Limb (tissue), 2 donors: ENCODE data around the gene FBXW9.
"Not testable (repeated sequence)": the region's sequence is repeated elsewhere in the genome, so short reads cannot be mapped to it uniquely, and the experiment has no call there.

Experiments
- DNase-seq, 2 donors: peaks; one replicate each; pipeline ENCODE4 v3.0.0-alpha.2; 2016; ENCODE audit errors: extremely low spot score in 2 of 2

FBXW9 gene

DNA sequence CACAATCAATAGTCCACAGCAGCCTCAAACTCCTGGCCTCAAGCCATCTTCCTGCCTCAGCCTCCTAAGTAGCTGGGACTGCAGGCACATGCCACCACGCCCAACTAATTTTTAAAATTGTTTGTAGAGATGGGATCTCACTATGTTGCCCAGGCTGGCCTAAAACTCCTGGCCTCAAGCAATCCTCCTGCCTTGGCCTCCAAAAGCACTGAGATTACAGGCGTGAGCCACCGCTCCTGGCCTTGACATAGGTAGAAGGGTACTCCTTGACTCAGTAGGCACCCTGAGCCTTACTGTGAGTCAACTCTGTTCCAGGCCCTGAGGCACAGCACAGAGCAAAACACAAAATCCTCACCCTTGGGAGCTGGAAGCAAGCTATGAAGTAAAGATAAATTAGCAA lies 19.5 kb upstream of the FBXW9 start:
- no peak for DNase-seq

- no peak for DNase-seq
Observed at GRCh38 chr19:12715102-12715501, 18.7 kb upstream of the FBXW9 start.

DNA sequence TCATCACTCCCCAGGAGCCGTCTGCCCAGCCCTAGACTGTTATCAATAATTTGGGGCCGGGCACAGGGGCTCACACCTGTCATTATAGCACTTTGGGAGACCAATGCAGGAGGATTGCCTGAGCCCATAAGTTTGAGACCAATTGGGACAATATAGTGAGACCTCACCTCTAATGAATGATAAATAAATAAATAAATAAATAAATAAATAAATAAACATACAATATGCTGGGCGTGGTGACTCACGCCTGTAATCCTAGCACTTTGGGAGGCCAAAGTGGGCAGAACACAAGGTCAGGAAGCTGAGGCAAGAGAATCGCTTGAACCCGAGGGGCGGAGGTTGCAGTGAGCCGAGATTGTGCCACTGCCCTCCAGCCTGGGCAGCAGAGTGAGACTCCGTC lies 16.9 kb upstream of the FBXW9 start:
- not testable (repeated sequence) for DNase-seq

- not testable (repeated sequence) for DNase-seq
Observed at GRCh38 chr19:12712077-12712476, 15.6 kb upstream of the FBXW9 start.

GRCh38 chr19:12711187-12711586 lies 14.8 kb upstream of the FBXW9 start:
- no peak for DNase-seq

- DNase-seq, result no peak
Observed at GRCh38 chr19:12708641-12709040, 12.2 kb upstream of the FBXW9 start.

DNA sequence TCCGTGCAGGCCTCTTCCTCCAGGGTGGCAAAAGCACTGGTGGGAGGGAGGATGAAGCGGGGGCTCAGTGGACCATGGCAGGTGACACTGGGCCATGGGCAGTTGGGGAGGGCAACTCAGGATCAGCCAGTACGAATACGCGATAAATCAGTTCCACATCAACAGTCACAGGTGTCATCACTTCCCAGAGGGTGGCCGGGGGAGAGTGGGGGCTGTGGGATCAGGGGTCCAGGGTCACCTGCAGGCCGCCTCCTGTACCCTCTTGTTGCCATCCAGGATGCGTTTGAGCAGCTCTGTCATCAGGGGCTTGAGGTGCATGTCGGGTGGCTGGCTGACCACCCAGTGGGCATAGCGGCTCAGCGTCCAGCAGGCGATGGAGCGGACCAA lies 9.9 kb upstream of the FBXW9 start:
- DNase-seq, result no peak

GRCh38 chr19:12705654-12706331 lies 9.4 kb upstream of the FBXW9 start:
- DNase-seq, result no peak

DNA sequence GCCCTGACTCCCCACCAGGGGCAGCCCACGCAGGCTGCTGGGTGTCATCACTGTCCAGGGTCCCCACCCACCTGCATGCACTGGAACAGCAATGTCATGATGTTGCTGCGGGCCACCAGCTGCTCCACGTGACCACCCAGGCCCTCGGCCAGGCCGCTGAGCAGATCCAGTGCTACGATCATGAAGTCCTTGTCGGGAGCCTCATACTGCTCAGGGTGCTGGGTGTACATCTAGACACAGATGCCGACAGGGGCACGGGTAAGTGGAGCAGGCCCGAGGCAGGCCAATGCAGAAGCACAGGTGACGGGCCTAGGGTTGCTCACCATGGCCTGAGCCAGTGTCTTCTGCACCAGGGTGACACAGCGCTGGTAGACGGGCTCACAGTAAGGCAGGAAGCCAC lies 8.7 kb upstream of the FBXW9 start:
- no peak for DNase-seq

DNA sequence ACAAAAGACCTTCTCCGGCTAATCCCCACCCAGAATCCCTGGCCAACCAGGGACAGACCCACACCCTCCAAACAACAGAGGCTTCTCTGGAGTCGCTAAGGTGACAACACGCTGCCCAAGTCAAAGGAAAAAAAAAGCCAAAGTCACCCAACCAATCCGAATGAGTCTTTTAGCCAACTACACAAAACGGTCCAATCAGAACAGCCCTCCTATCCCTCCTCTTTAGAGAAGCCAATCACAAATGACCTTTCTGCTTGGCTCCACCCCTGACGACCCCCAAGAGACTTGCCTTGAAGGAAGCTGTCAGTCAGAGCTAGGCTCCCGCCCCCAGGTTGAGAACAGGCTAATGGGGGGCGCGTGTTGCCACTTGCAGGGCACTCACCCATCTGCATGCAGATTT lies 6.6 kb upstream of the FBXW9 start:
- DNase-seq, result peak in 1 of 2 donors; percentile 61

GRCh38 chr19:12701596-12702282 lies 5.3 kb upstream of the FBXW9 start:
- DNase-seq, result no peak

GRCh38 chr19:12698138-12698537 lies 1.7 kb upstream of the FBXW9 start:
- no peak for DNase-seq

DNA sequence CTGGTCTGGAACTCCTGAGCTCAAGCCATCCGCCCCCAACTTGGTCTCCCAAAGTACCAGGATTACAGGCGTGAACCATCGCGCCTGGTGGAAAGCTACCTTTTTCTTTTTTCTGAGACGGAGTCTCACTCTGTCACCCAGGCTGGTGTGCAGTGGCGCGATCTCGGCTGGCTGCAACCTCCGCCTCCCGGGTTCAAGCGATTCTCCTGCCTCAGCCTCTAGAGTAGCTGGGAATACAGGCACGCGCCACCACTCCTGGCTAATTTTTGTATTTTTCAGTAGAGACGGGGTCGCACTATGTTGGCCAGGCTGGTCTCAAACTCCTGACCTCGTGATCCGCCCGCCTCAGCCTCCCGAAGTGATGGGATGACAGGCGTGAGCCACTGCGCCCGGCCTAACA lies 994 bp upstream of the FBXW9 start:
- DNase-seq, result not testable (repeated sequence)

DNA sequence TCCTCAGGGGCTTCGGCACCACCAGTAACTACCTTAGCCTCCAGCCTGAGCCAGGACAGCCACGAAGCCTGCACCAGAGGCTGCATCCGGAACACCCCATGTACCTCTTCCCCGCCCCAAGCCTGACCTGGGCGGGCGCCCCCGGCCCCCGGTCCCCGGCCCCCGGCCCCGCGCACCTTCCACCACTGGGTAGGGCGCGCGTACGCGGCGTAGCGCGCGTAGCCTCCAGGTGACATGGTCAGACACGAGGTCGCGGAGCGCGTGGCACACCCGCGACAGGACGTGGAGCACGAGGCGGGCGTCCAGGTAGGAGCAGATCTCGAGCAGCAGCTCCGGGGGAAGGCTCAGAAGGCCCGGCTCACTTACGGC lies 450 bp downstream of the FBXW9 start:
- DNase-seq, result no peak

DNA sequence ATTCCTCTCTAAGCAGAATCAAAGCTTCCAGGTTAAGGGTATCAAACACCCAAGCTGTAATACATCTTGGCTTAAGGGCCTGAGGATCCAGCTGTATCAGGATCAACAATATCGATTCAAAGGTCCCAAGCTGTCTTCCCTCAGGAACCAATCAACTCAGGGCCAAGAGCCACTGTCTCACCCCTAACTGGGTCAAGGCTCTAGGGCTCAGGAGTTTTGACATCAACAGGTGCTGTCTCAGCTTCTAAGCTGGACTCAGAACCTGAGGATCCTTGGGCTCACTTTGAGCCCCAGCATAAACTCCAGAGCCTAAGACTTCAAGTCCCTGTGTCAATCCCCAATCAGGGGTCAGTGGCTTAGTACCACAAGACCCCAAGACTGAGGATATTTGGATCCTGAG lies 917 bp downstream of the FBXW9 start:
- no peak for DNase-seq

- DNase-seq, result no peak
Observed at GRCh38 chr19:12695096-12695495, 1.3 kb downstream of the FBXW9 start.

GRCh38 chr19:12694641-12695040 lies 1.8 kb downstream of the FBXW9 start:
- no peak for DNase-seq

DNA sequence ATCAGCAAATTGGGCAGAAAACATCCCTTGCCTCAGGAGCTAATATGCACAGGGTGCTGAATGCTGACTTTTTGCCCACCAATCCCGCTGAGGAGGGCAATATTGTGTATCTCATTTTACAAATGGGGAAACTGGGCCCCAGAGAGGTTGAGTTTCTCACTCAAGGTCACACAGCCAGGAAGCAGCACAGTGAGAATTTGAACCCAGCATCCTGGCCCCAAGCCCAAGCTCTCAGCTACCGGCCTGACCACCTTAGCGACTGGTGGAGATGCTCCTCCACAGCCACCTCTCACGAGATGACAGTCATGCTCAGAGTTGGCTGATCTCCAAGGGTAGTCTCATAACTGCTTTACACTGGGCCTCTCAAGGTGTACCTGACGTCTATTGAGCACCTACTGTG lies 3.5 kb downstream of the FBXW9 start:
- no peak for DNase-seq

DNA sequence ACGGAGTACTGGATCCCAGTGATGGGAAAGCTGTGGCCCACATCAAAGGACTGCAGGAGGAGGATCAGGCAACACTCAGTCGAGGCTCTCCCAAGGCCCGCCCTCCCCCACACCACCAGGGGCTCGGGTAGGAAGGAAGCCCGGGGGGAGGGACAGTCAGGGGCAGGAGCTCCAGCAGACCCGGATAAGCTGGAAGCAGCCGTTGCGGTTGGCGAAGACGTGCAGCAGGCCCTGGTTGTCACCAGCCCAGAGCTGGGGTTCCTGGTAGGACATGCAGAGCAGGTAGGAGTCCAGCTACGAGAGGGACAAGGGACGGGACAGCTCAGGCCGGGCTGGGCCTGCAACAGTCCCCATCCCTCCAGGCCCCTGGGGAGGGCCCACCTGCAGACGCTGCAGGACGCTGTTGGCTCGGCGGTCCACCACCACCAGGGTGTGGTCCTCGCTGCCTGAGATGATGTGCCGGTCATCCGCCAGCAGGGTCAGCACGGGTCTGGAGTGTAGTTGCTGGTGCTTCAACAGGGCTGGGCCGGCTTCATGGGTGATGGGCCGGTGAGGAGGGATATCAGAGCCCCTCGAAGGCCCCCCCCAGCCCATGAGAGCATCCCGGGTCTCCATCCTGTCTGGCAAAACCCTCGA lies 6.7 kb downstream of the FBXW9 start:
- peak in 1 of 2 donors; percentile 28 for DNase-seq

- no peak for DNase-seq
Observed at GRCh38 chr19:12689012-12689411, 7.4 kb downstream of the FBXW9 start.

- peak in 1 of 2 donors; percentile 32 for DNase-seq
Observed at GRCh38 chr19:12687496-12688196, 8.8 kb downstream of the FBXW9 start, which contains the start of gene GNG14. TSS of gene GNG14 (plus strand) at chr19:12687998. CDS start at chr19:12688049, 51 bp downstream.

- no peak for DNase-seq
Observed at GRCh38 chr19:12685831-12686230, 10.6 kb downstream of the FBXW9 start.
